Activated naive CD8-positive, alpha-beta T cell treated with anti-CD3 and anti-CD28 coated beads, Interleukin-2, amount 50 U/mL, for 16 hours (primary cell): Measurements from ENCODE around the gene ZC3H4.

Experiments used
- DNase-seq: peaks from one replicate; pipeline ENCODE4 v3.0.0-alpha.2; 2020; ENCODE audit warnings: low read depth, low spot score

Gene ZC3H4

DNA sequence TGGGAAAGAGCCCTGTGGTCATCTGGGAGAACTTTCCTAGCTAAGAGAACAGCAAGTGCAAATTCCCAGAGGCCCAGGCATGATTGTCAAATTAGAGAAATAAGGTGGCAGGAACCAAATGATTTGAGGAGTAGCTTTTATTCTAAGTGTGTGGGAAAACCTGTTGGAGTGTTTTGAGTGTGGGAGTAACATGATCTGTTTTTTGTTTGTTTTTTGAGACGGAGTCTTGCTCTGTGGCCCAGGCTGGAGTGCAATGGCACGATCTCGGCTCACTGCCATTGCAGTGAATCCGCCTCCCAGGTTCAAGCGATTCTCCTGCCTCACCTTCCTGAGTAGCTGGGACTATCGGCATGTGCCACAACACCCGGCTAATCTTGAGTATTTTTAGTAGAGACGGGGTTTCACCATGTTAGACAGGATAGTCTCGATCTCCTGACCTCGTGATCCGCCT, 19.5 kb upstream of the ZC3H4 start:
- no peak for DNase-seq

DNA sequence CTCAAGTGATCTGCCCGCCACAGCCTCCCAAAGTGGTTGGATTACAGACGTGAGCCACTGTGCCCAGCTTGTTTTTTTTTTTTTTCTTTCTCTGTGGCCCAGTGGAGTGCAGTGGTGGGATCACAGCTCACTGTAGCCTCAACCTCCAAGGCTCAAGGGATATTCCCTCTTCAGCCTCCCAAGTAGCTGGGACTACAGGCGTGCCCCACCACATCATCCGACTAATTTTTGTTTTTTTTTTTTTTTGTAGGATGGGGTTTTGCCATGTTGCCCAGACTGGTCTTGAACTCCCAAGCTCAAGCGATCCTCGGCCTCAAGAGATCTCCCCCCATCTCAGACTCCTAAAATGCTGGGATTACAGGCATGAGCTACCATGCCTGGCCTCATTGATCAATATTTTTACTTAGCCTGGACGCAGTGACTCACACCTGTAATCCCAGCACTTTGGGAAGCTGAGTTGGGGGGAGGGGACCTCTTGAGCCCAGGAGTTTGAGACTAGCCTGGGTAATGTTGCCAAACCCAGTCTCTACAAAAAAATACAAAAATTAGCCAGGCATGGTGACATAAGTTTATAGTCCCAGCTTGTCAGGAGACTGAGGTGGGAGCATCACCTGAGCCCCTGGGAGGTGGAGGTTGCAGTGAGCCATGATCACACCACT, 18.7 kb upstream of the ZC3H4 start:
- DNase-seq, result no peak

DNA sequence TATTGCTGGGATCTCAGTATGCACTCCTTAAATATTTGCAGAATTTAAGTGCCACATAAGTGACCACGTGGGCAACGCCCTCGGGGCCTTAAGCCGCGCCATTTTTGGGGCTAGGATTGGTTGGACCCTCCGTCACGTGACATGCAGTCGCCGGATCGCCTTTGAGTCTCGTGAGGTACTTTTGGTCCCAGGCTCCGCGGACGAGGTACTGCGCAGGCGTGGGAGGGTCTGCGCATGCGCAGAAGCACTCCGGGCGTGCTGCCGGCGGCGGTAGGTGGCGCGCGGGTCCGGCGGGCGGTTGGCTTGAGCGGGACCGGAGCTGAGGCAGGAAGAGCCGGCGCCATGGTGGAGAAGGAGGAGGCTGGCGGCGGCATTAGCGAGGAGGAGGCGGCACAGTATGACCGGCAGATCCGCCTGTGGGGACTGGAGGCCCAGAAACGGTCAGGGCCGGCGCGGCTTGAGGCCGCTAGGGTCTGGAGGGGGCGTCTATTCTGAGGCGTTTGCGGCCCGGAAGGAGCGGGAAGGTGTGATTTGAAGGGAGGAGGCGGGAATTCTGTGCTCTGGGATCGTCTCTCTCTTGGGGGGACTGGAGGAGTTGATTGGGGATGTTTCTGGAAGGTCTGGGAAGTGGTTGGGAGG, 17.1 kb upstream of the ZC3H4 start, which contains the start of gene SAE1:
Gene SAE1, plus strand, starts transcription at position 247 of the 639 bp plus-strand sequence. Its CDS starts 96 bp downstream, at position 343.
- DNase-seq, result peak; percentile 92

DNA sequence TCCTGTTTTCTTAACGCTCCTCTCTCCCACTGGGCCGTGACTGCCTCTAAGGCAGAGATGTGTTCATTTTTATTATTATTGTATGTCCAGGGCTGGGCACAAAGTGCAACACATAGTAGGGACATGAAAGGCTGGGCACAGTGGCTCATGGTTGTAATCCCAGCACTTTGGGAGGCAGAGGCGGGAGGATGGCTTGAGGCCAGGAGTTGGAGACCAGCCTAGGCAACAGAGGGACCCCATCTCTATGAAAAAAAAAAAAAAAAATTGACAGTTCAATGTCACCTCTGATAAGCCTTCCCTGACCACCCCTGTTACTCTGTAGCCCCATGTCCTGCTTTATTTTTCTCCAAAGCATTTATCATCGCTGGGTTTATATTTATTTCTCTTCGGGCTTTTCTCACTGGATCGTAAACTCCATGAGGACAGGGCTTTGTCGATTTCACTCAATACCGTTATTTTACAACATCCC, 16.6 kb upstream of the ZC3H4 start:
- DNase-seq, result no peak

DNA sequence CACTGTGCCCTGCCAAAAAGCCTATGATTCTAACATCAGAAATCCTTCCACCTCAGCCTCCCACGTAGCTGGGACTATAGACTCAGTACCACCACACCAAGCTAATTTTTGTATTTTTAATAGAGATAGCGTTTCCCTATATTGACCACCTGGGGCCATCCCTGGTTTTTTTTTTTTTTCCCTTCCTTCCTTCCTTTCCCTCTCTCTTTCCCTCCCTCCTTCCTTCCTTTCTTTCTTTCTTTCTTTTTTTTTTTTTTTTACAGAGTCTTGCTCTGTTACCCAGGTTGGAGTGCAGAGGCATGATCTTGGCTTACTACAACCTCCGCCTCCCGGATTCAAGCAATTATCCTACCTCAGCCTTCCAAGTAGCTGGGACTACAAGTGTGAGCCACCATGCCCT, 16.0 kb upstream of the ZC3H4 start:
- no peak for DNase-seq

DNA sequence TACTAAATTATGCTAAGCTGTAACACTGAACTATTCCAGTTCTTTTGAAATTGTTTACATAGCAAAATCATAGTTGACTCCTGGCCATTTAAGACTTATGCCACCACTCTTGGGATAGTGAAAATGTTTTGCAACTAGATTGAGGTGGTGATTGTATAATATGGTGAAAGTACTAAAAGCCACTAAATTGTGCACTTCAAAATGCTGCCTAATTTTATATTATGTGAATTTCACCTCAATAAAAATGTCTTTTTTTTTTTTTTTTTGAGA, 12.0 kb upstream of the ZC3H4 start:
- no peak for DNase-seq

DNA sequence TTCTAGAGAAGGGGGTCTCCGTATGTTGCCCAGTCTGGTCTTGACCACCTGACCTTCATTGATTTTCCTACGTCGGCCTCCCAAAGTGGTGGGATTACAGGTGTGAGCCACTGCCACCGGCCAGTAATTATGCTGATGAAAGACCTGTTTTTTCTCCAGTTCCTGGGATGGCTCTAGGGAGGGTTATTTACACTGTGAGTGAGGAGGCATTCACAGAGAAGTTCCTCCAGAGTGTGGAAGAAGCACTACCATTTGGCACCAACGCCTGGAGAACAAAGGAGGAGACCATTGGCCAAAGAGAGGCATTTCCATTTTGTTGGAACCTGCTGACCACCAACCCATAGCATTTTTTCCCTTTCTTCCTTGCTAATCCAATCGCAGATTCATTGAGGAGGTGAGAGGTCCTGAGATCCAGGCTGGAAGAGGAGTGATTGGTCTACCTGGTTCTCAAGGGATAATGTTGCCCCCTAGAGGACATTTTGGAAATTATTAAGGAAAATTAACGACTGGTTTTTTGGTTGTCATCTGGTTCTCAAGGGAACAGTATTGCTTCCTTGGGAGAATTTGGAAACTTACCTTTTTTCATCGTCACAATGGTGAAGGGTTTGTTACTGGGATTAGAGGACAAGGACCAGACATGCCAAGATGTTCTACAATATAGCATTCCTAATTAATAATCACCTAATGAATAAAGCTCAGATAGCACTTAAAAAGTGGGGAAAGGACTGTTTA, 11.5 kb upstream of the ZC3H4 start:
- DNase-seq, result no peak

DNA sequence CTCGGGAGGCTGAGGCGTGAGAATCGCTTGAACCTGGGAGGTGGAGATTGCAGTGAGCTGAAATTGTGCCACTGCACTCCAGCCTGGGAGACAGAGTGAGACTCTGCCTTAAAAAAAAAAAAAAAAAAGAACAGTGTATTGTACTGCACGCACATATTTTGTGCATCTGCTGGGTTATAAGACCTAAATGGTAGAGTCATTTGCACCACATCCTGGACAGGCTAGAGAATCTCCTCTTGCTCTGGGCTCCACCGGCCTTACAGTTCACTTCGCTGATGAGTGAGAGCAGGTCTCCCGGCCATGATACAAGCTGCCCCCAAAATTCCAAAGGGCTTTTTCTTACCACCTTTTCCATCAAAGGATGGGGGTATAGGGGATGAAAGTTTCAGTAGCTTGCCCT, 9.8 kb upstream of the ZC3H4 start:
- DNase-seq, result no peak

DNA sequence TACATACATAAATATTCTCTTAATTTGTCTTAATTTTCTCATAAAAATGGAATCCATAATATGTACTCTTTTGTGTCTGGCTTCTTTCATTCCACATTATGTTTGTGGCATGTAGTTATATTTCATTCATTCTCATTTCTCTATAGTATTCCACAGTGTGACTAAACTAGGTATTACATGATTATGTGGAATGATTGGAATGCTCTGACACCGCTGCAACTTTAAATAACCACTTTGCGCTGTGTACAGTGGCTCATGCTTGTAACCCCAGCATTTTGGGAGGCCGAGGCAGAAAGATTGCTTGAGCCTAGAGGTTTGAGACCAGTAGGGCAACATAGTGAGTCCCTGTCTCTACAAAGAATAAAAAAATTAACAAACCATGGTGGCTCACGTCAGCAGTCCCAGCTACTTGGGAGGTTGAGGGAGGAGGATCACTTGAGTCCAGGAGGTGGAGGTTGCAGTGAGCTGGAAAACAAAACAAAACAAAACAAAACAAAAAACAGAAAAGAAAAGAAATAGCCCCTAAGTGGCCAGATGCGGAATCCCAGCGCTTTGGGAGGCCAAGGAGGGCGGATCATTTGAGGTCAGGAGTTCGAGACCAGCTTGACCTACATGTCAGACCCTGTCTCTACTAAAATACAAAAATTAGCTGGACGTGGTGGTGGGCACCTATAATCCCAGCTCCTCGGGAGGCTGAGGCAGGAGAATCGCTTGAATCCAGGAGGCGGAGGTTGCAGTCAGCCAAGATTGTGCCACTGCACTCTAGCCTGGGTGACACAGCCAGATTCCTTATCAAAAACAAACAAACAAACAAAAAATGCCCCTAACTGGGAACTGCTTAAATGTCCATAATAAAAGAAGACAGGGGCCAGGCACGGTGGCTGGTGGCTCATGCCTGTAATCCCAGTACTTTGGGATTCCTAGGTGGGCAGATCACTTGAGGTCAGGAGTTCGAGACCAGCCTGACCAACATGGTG, 9.1 kb upstream of the ZC3H4 start:
- no peak for DNase-seq

DNA sequence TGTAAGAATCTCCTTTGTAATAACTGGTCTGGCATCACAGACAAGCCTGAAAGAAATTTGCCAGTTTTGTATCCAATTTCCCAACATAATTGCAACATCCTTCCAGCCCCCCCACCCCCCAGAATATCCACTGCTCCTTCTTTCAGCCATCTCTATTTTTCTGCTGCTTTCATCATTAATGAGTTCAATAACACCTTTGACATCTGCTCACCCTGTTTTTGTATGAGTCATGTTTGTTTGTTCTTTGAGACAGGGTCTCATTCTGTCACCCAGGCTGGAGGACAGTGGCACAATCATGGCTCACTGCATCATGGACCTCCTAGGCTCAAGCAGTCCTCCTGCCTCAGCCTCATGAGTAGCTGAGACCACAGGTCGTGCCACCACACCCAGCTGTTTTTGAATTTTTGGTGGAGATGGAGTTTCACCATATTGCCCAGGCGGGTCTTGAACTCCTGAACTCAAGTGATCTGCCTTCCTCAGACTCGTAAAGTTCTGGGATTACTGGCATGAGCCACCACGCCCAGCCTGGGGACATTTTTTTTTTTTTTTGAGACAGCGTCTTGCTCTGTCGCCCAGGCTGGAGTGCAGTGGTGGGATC, 7.0 kb upstream of the ZC3H4 start:
- DNase-seq, result no peak

DNA sequence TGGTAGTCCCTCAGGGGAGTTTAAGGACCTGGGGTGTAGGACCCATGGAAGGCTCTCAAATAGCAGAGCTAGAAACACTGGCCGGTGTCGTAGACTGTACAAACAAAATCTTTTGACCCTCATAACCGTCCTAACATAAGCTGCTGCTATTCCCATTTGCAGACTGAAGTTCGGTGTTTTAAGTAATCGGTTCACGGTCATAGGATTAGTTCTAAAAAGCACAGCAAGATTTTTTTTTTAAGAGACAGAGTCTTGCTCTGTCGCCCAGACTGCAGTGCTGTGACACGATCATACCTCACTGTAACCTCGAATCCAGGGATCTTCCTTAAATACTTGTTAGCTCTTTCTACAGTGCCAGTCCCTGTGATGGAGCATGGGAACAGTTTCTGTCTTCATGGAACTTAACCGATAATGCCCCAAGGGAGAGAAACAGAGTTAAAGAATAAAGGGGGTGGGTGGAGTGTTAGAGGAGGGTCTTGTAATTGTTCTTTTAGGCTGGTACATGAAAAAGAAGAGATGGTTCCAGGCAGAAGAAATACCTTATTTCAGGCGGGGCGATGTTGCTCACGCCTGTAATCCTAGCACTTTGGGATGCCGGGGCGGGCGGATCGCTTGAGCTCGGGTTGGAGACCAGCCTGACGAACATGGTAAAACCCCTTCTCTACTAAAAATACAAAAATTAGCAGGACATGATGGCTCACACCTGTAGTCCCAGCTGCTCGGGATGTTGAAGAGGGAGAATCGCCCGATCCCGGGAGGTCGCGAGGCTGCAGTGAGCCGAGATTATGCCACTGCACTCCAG, 475 bp upstream of the ZC3H4 start:
- DNase-seq, result no peak

DNA sequence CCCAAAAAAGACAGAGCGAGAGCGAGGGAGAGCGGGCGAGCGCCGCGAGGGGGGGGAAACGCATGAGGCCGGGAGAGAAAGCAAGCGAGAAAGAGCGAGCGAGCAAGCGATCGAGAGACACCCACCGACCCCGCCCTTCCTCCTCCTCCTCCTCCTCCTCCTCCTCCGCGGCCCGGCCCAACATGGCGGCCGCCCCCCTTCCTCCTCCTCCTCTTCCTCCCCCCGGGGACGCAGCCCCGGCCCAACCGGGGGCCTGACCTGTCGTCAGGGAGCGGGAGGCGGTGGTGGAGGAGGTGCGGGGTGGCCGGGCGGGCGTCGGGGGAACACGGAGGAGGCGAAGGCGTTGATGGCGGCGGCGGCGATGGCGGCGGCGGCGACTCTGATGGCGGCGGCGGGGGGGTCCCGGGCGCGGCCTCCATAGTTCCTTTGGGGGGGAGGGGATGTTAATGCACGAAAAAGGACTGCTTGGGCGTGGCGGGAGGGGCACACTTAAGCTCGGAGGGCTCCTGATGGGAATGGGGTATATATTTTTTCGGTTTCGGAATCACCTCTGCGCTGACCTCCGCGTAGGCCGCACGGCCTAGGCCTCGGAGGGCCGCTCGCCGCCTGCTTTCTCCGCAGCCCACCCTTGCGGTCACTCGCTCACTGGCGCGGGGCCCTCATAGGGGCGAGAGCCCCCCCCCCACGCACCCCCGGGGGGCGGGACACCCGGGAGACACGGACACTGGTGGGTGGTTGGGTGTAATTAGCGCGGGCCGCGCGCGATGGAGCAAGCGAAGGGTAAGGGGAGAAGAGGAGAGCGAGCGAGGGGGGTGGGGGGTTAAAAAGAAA, 1.2 kb downstream of the ZC3H4 start:
- DNase-seq, result peak; percentile 74

DNA sequence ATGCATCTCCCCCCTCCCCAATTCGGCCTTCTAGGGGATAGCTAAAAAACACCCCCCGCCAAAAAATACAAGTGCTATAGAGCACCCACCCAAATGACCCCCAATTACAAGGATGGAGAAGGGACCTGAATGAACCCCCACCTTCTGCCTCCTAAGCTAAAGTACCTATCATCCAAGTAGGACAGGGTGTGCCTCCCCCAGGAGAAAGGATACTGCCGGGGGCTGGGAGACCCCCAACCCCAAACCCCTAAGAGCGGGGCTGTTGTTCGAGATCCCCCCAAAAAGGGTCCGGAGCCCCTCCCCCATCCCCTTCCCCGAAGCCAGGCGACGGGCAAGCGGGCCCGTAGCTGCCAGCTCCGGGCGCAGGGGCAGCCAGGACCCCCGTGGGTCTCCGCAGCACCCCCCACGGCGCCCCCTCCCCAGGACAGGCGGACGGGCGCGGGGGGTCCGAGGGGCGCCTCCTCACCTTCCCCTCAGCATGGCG, 1.9 kb downstream of the ZC3H4 start:
- DNase-seq, result no peak

DNA sequence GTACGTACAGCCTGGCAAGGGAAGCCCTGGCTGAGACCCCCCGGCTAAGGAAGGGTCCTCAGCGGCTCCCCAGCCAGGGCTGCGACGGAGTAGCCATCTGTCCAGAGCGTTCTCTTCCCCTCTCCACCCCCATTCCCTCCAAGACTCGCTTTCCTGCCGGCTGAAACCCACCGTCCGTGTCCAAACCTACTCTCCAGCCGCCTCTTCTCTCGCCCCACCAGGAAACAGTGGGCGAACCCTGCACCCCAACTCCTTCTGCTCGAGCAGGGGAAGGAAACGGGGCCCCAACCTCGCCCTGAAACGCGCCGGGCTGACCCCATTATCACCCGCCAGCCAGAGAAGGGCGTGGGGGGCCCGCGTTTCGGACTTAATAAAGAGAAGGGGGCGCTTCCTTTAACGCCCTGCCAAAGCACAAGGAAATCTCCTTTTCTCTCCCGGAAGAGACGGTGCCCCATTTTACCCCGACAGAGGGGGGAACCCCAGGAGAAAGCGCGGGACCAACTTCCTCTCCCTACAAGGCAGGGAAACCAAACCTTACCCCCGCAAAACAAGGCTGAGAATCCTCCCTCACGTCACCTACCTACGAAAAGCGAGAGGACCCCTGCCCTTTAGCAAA, 2.5 kb downstream of the ZC3H4 start:
- no peak for DNase-seq

DNA sequence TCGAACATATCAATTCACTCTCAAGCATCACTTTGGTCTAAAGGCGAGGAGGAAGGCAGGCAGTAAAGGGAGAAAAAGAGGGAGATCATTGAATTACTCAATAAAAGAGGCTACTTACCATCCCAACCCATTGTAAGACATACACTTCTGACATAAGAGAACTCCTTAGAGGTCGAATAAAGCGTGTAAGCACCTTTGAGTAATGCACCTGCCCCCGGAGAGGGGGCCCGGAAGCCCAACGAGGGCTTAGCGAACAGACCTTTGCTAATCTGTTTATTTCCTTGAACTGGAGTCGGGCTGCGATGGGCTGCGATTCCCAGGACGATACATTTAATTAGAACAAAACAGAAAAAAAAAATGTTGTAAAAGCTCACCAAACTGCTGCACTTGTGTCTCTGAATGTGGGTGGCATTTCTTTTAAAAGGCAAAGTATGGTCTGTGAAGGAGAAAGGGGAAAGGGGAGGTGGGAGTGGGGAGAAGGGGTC, 3.0 kb downstream of the ZC3H4 start:
- no peak for DNase-seq

DNA sequence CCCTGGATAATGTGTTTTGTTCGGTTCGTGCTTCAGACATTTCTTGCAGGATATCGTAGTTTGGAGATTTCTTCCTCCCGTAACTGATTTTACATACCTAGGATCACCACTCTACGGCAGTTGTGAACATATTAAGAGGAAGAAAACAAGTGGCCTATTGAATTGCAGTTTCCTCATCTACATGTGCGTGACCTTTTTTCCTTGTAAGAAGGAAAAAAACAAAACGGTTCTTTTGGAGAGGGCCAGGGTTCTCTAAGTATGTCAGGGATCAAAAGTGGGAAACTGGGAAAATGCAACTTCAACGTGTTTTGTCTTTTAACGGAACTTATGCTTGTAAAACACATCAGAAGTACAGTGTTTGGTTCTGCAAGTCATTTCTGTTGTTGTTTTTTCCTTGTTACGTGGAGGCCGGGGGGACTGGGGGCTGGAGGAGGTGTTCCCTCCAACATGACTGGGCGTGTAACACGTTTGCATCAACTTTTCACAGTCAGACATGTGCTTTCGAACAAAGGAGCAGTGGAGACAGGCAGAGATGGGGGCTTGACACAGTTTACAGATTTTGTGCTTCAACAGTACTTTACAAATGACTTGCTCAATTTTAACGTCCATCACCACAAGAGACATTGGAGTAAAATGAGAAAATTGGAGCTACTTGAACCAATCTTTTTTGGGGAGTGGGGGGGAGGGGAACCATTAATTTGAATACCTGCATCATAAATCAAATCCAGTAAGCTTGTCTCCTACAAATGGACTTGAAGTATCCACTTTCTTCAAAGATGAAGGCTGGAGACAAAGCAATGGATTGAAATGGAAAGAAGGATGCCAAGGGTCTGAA, 3.8 kb downstream of the ZC3H4 start:
- DNase-seq, result no peak

DNA sequence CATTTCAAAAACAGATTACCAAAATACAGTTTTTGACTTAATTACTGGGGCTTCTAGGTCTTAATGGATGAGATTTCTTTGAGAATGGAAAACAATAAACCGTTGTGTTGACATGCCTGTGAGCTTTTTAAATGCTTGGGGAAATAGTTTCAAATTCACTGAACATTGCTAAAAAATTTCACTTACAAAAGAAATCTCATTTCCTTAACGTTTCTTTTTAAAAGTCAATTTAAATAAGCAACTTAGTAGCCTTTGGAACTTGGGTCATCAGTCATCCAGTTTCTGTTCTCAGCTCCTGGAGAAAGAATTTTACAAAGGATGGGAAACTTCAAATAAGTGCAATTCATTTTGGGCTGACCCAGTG, 4.4 kb downstream of the ZC3H4 start:
- DNase-seq, result no peak
